Measurements from ENCODE around the gene GXYLT2.

GXYLT2 gene

GRCh38 chr3:72938471-72939265 lies 50.8 kb downstream of the GXYLT2 start:
- H3K9ac ChIP-seq (ENCODE audit: low read length): no peak overlapping the region
- H3K27ac ChIP-seq (ENCODE audit: low read depth, low read length): no peak overlapping the region
- H3K4me1 ChIP-seq (ENCODE audit: control insufficient read depth, insufficient read depth, low read length): peaks cover under 1% of the 10 kb centered on the region
- no peak overlapping the region for H3K4me3 ChIP-seq (ENCODE audit: low read depth, low read length)
- no peaks in the 10 kb centered on the region for H3K9me3 ChIP-seq (ENCODE audit: control insufficient read depth, insufficient read depth, low read depth, low read length)
- no peaks in the 10 kb centered on the region for H3K36me3 ChIP-seq (ENCODE audit: control insufficient read depth, insufficient read depth, low read length)
- no peaks in the 10 kb centered on the region for H3K27me3 ChIP-seq (ENCODE audit: control insufficient read depth, insufficient read depth, low read length)

- H3K4me3 ChIP-seq (ENCODE audit: low read depth, low read length): no peak overlapping the region
- no peak overlapping the region for H3K9ac ChIP-seq (ENCODE audit: low read length)
- H3K36me3 ChIP-seq (ENCODE audit: control insufficient read depth, insufficient read depth, low read length): no peaks in the 10 kb centered on the region
- H3K4me1 ChIP-seq (ENCODE audit: control insufficient read depth, insufficient read depth, low read length): peaks cover 3% of the 10 kb centered on the region; the same call in 1 of the 2 replicates
- no peaks in the 10 kb centered on the region for H3K9me3 ChIP-seq (ENCODE audit: control insufficient read depth, insufficient read depth, low read depth, low read length)
- no peaks in the 10 kb centered on the region for H3K27me3 ChIP-seq (ENCODE audit: control insufficient read depth, insufficient read depth, low read length)
- no peak overlapping the region for H3K27ac ChIP-seq (ENCODE audit: low read depth, low read length)
These were observed 53.4 kb downstream of the GXYLT2 start for GRCh38 chr3:72941245-72941644.

GRCh38 chr3:72942427-72942826 lies 54.6 kb downstream of the GXYLT2 start:
- no peaks in the 10 kb centered on the region for H3K27me3 ChIP-seq (ENCODE audit: control insufficient read depth, insufficient read depth, low read length)

GRCh38 chr3:72944696-72945095 lies 56.9 kb downstream of the GXYLT2 start:
- no peaks in the 10 kb centered on the region for H3K36me3 ChIP-seq (ENCODE audit: control insufficient read depth, insufficient read depth, low read length)
- no peaks in the 10 kb centered on the region for H3K9me3 ChIP-seq (ENCODE audit: control insufficient read depth, insufficient read depth, low read depth, low read length)
- H3K27ac ChIP-seq (ENCODE audit: low read depth, low read length): no peak overlapping the region
- no peak overlapping the region for H3K4me3 ChIP-seq (ENCODE audit: low read depth, low read length)
- no peak overlapping the region for H3K9ac ChIP-seq (ENCODE audit: low read length)
- H3K4me1 ChIP-seq (ENCODE audit: control insufficient read depth, insufficient read depth, low read length): peaks cover 3% of the 10 kb centered on the region; the same call in 1 of the 2 replicates
- H3K27me3 ChIP-seq (ENCODE audit: control insufficient read depth, insufficient read depth, low read length): no peaks in the 10 kb centered on the region

More at GRCh38 chr3:72942427-72942826, 54.6 kb downstream of the GXYLT2 start:
- Histone ChIP-seq H3K4me3 (ENCODE audit: low read depth, low read length) (no peak overlapping the region), H3K9ac (ENCODE audit: low read length) (no peak overlapping the region), H3K9me3 (ENCODE audit: control insufficient read depth, insufficient read depth, low read depth, low read length) (no peaks in the 10 kb centered on the region), H3K27ac (ENCODE audit: low read depth, low read length) (no peak overlapping the region), H3K36me3 (ENCODE audit: control insufficient read depth, insufficient read depth, low read length) (no peaks in the 10 kb centered on the region), H3K4me1 (ENCODE audit: control insufficient read depth, insufficient read depth, low read length) (peaks cover 3% of the 10 kb centered on the region; the same call in 1 of the 2 replicates)

- H3K27ac ChIP-seq (ENCODE audit: low read depth, low read length): no peak overlapping the region
- H3K4me1 ChIP-seq (ENCODE audit: control insufficient read depth, insufficient read depth, low read length): peaks cover 15% of the 10 kb centered on the region
- no peak overlapping the region for H3K9ac ChIP-seq (ENCODE audit: low read length)
- H3K36me3 ChIP-seq (ENCODE audit: control insufficient read depth, insufficient read depth, low read length): no peaks in the 10 kb centered on the region
- H3K4me3 ChIP-seq (ENCODE audit: low read depth, low read length): no peak overlapping the region
- no peaks in the 10 kb centered on the region for H3K27me3 ChIP-seq (ENCODE audit: control insufficient read depth, insufficient read depth, low read length)
- H3K9me3 ChIP-seq (ENCODE audit: control insufficient read depth, insufficient read depth, low read depth, low read length): no peaks in the 10 kb centered on the region
These were observed 60.1 kb downstream of the GXYLT2 start for GRCh38 chr3:72947715-72948490.

GRCh38 chr3:72949016-72949415 lies 61.2 kb downstream of the GXYLT2 start:
- Histone ChIP-seq H3K9ac (ENCODE audit: low read length) (no peak overlapping the region), H3K27me3 (ENCODE audit: control insufficient read depth, insufficient read depth, low read length) (no peaks in the 10 kb centered on the region), H3K9me3 (ENCODE audit: control insufficient read depth, insufficient read depth, low read depth, low read length) (no peaks in the 10 kb centered on the region), H3K4me1 (ENCODE audit: control insufficient read depth, insufficient read depth, low read length) (peaks cover 15% of the 10 kb centered on the region), H3K4me3 (ENCODE audit: low read depth, low read length) (no peak overlapping the region), H3K36me3 (ENCODE audit: control insufficient read depth, insufficient read depth, low read length) (no peaks in the 10 kb centered on the region), H3K27ac (ENCODE audit: low read depth, low read length) (no peak overlapping the region)

GRCh38 chr3:72950372-72950771 lies 62.5 kb downstream of the GXYLT2 start:
- Histone ChIP-seq H3K27ac (ENCODE audit: low read depth, low read length) (no peak overlapping the region), H3K4me1 (ENCODE audit: control insufficient read depth, insufficient read depth, low read length) (peaks cover 22% of the 10 kb centered on the region), H3K9ac (ENCODE audit: low read length) (no peak overlapping the region), H3K4me3 (ENCODE audit: low read depth, low read length) (no peak overlapping the region), H3K27me3 (ENCODE audit: control insufficient read depth, insufficient read depth, low read length) (no peaks in the 10 kb centered on the region), H3K9me3 (ENCODE audit: control insufficient read depth, insufficient read depth, low read depth, low read length) (no peaks in the 10 kb centered on the region), H3K36me3 (ENCODE audit: control insufficient read depth, insufficient read depth, low read length) (no peaks in the 10 kb centered on the region)

- Histone ChIP-seq H3K27ac (ENCODE audit: low read depth, low read length) (no peak overlapping the region), H3K4me3 (ENCODE audit: low read depth, low read length) (no peak overlapping the region), H3K4me1 (ENCODE audit: control insufficient read depth, insufficient read depth, low read length) (peaks cover 19% of the 10 kb centered on the region), H3K9me3 (ENCODE audit: control insufficient read depth, insufficient read depth, low read depth, low read length) (no peaks in the 10 kb centered on the region), H3K9ac (ENCODE audit: low read length) (no peak overlapping the region), H3K36me3 (ENCODE audit: control insufficient read depth, insufficient read depth, low read length) (no peaks in the 10 kb centered on the region), H3K27me3 (ENCODE audit: control insufficient read depth, insufficient read depth, low read length) (no peaks in the 10 kb centered on the region)
These were observed 63.0 kb downstream of the GXYLT2 start for GRCh38 chr3:72950801-72951200.

GRCh38 chr3:72951259-72951722 lies 63.4 kb downstream of the GXYLT2 start:
- Histone ChIP-seq H3K27ac (ENCODE audit: low read depth, low read length) (no peak overlapping the region), H3K27me3 (ENCODE audit: control insufficient read depth, insufficient read depth, low read length) (no peaks in the 10 kb centered on the region), H3K9me3 (ENCODE audit: control insufficient read depth, insufficient read depth, low read depth, low read length) (no peaks in the 10 kb centered on the region), H3K9ac (ENCODE audit: low read length) (no peak overlapping the region), H3K4me1 (ENCODE audit: control insufficient read depth, insufficient read depth, low read length) (peaks cover 19% of the 10 kb centered on the region), H3K4me3 (ENCODE audit: low read depth, low read length) (no peak overlapping the region), H3K36me3 (ENCODE audit: control insufficient read depth, insufficient read depth, low read length) (no peaks in the 10 kb centered on the region)

- no peak overlapping the region for H3K27ac ChIP-seq (ENCODE audit: low read depth, low read length)
These were observed 65.6 kb downstream of the GXYLT2 start for GRCh38 chr3:72953325-72953956.

GRCh38 chr3:72957297-72957696 lies 69.5 kb downstream of the GXYLT2 start:
- Histone ChIP-seq H3K9ac (ENCODE audit: low read length) (no peak overlapping the region), H3K4me3 (ENCODE audit: low read depth, low read length) (no peak overlapping the region), H3K9me3 (ENCODE audit: control insufficient read depth, insufficient read depth, low read depth, low read length) (no peaks in the 10 kb centered on the region), H3K36me3 (ENCODE audit: control insufficient read depth, insufficient read depth, low read length) (no peaks in the 10 kb centered on the region), H3K4me1 (ENCODE audit: control insufficient read depth, insufficient read depth, low read length) (peaks cover 13% of the 10 kb centered on the region), H3K27ac (ENCODE audit: low read depth, low read length) (no peak overlapping the region), H3K27me3 (ENCODE audit: control insufficient read depth, insufficient read depth, low read length) (no peaks in the 10 kb centered on the region)

More at GRCh38 chr3:72953325-72953956, 65.6 kb downstream of the GXYLT2 start:
- Histone ChIP-seq H3K36me3 (ENCODE audit: control insufficient read depth, insufficient read depth, low read length) (no peaks in the 10 kb centered on the region), H3K4me3 (ENCODE audit: low read depth, low read length) (no peak overlapping the region), H3K4me1 (ENCODE audit: control insufficient read depth, insufficient read depth, low read length) (peaks cover 23% of the 10 kb centered on the region), H3K9ac (ENCODE audit: low read length) (no peak overlapping the region), H3K9me3 (ENCODE audit: control insufficient read depth, insufficient read depth, low read depth, low read length) (no peaks in the 10 kb centered on the region), H3K27me3 (ENCODE audit: control insufficient read depth, insufficient read depth, low read length) (no peaks in the 10 kb centered on the region)

All from HUES6 (cell line).